GM18505 (cell line): ENCODE results near the gene ZNF831.
A peak's percentile ranks its signal among the peaks of the same experiment; 100 is the strongest.

Source experiments
- ATAC-seq: cut with Tn5 transposase; IDR thresholded peaks from one replicate; pipeline ENCODE4 v1.9.1; 2021; ENCODE audit not compliant: unreplicated experiment
- POLR2A ChIP-seq: IDR thresholded peaks from 4 replicates; pipeline ENCODE4 v1.6.1; 2011; ENCODE audit warnings: borderline replicate concordance; ENCODE audit not compliant: insufficient read depth, insufficient read length; ENCODE audit errors: extremely low read depth

The ZNF831 gene

GRCh38 chr20:59163631-59164530, at the start of gene ZNF831:
Gene ZNF831 (plus strand): TSS chr20:59163821. CDS start chr20:59191020, 27,199 bp downstream.
- TF ChIP-seq POLR2A = peak; percentile 27
- no peak for ATAC-seq

- no peak for ATAC-seq
- TF ChIP-seq POLR2A = no peak
Measured at GRCh38 chr20:59117526-59117925, 46.1 kb upstream of the ZNF831 start.

GRCh38 chr20:59118855-59119254, 44.8 kb upstream of the ZNF831 start:
- ATAC-seq = no peak

GRCh38 chr20:59120491-59120890, 43.1 kb upstream of the ZNF831 start:
- TF ChIP-seq POLR2A = no peak
- no peak for ATAC-seq

More at GRCh38 chr20:59118855-59119254, 44.8 kb upstream of the ZNF831 start:
- no peak for TF ChIP-seq POLR2A

- ATAC-seq = no peak
- TF ChIP-seq POLR2A = no peak
Measured at GRCh38 chr20:59120919-59121318, 42.7 kb upstream of the ZNF831 start.

- no peak for TF ChIP-seq POLR2A
- no peak for ATAC-seq
Measured at GRCh38 chr20:59121714-59122565, 41.7 kb upstream of the ZNF831 start.

- ATAC-seq = no peak
- no peak for TF ChIP-seq POLR2A
Measured at GRCh38 chr20:59122566-59122919, 41.1 kb upstream of the ZNF831 start.

- TF ChIP-seq POLR2A = no peak
- no peak for ATAC-seq
Measured at GRCh38 chr20:59123011-59123677, 40.5 kb upstream of the ZNF831 start.

GRCh38 chr20:59123678-59124255, 39.9 kb upstream of the ZNF831 start:
- no peak for ATAC-seq
- TF ChIP-seq POLR2A = no peak

GRCh38 chr20:59124296-59125029, 39.2 kb upstream of the ZNF831 start:
- TF ChIP-seq POLR2A = no peak
- no peak for ATAC-seq

GRCh38 chr20:59125332-59125731, 38.3 kb upstream of the ZNF831 start:
- no peak for TF ChIP-seq POLR2A
- no peak for ATAC-seq

- TF ChIP-seq POLR2A = no peak
- ATAC-seq = no peak
Measured at GRCh38 chr20:59125836-59126235, 37.8 kb upstream of the ZNF831 start.
